HCT116 (cell line): Measurements from ENCODE around the gene ADM5. TPM values are rescaled to one million over a fixed set of nuclear protein-coding genes. Genes with fewer than 3 reads are reported as not detected.

Source experiments
- ATAC-seq: fragments of 200-7000 bp; cut with Tn5 transposase; 2 replicates; pipeline ENCODE4 v1.9.1; 2020; ENCODE audit warnings: mild to moderate bottlenecking, moderate library complexity
- BruUV-seq: library from RNA; stranded (reverse); fragments of 400-500 nt; replicated peaks from 2 replicates; lab custom pipeline; 2021; lab: Mats Ljungman, UMichigan
- CTCF ChIA-PET: fragments of 300-600 bp; sonication (Branson Sonifier 250); formaldehyde crosslinking; loops from one replicate; lab custom pipeline; 2021; ENCODE audit warnings: antibody characterized with exemption; lab: Charles Lee
- POLR2A ChIA-PET: fragments of 300-600, 350-600 bp; sonication (Branson Sonifier 250); formaldehyde crosslinking; loops from one replicate; lab custom pipeline; 2021; ENCODE audit warnings: antibody characterized with exemption; lab: Charles Lee
- RAD21 ChIA-PET, 2 experiments: fragments of 300-600 bp; sonication (Branson Sonifier 250); formaldehyde crosslinking; loops; one replicate each; lab custom pipeline; 2023; ENCODE audit warnings: low total read pairs in 2 of 2; ENCODE audit not compliant: uncharacterized antibody in 2 of 2, unreplicated experiment in 2 of 2, low non-redundant PET in 1 of 2; lab: Charles Lee
- DNase-seq: peaks from one replicate; pipeline ENCODE4 v3.0.0-alpha.2; 2010; ENCODE audit warnings: low read depth, low spot score
- H2AFZ ChIP-seq: fragments of 200-600 bp; shearing (Covaris generic), sonication (generic); 2 replicates; pipeline ENCODE4 v1.6.1; 2017; ENCODE audit warnings: low read depth, mixed run types, mixed read lengths, antibody characterized with exemption, low read length; ENCODE audit not compliant: poor library complexity, severe bottlenecking
- H3K27ac ChIP-seq: 2 replicates; pipeline ENCODE4 v1.5.1; 2012; ENCODE audit warnings: low read depth, low read length
- H3K27me3 ChIP-seq: fragments of 200-600 bp; sonication (generic); 2 replicates; pipeline ENCODE4 v1.6.1; 2016; ENCODE audit warnings: mixed run types, low read length, mixed read lengths; ENCODE audit not compliant: insufficient read depth
- H3K36me3 ChIP-seq, 2 experiments: fragments of 200-500 bp in 1 of 2; fragments of 200-600 bp in 1 of 2; sonication (Bioruptor generic) in 1 of 2; sonication (generic) in 1 of 2; 2 replicates each; pipeline versions ENCODE4 v1.5.1 to v1.6.1; 2014 to 2016; ENCODE audit warnings: low read length in 2 of 2, inconsistent platforms in 1 of 2, mixed read lengths in 1 of 2, mixed run types in 1 of 2; ENCODE audit not compliant: insufficient read depth in 2 of 2, control insufficient read depth in 1 of 2
- H3K4me1 ChIP-seq, 2 experiments: fragments of 200-600 bp in 1 of 2; sonication (generic) in 1 of 2; 2 replicates each; pipeline versions ENCODE4 v1.5.1 to v1.6.1; 2012 to 2017; ENCODE audit warnings: low read length in 2 of 2, inconsistent platforms in 1 of 2, mild to moderate bottlenecking in 1 of 2, mixed read lengths in 1 of 2, mixed run types in 1 of 2, moderate library complexity in 1 of 2; ENCODE audit not compliant: insufficient read depth in 2 of 2, control insufficient read depth in 1 of 2
- H3K4me2 ChIP-seq: fragments of 200-600 bp; sonication (generic); 2 replicates; pipeline ENCODE4 v1.6.1; 2017; ENCODE audit warnings: mixed run types, low read length, mixed read lengths
- H3K4me3 ChIP-seq, 2 experiments: fragments of 200-600 bp in 1 of 2; sonication (generic) in 1 of 2; replicated peaks in 1 of 2; 2 replicates each; pipeline ENCODE4 v1.5.1; 2011 to 2016; ENCODE audit warnings: low read length in 2 of 2, control low read depth in 1 of 2, low read depth in 1 of 2, mild to moderate bottlenecking in 1 of 2, mixed read lengths in 1 of 2, mixed run types in 1 of 2
- H3K79me2 ChIP-seq: fragments of 200-600 bp; sonication (generic); 2 replicates; pipeline ENCODE4 v1.6.1; 2017; ENCODE audit warnings: mild to moderate bottlenecking, mixed run types, low read length, moderate library complexity, mixed read lengths; ENCODE audit not compliant: insufficient read depth
- H3K9ac ChIP-seq: fragments of 200-600 bp; sonication (generic); 2 replicates; pipeline ENCODE4 v1.6.1; 2016; ENCODE audit warnings: low read length, mixed read lengths
- H3K9me2 ChIP-seq: fragments of 200-600 bp; sonication (generic), shearing (Covaris generic); 2 replicates; pipeline ENCODE4 v1.6.1; 2017; ENCODE audit warnings: mixed run types, mild to moderate bottlenecking, moderate library complexity; ENCODE audit not compliant: insufficient read depth
- H3K9me3 ChIP-seq, 2 experiments: fragments of 200-500 bp in 1 of 2; fragments of 200-600 bp in 1 of 2; sonication (Bioruptor generic) in 1 of 2; sonication (generic) in 1 of 2; 2 replicates each; pipeline ENCODE4 v1.6.1; 2014 to 2017; ENCODE audit warnings: low read length in 2 of 2, mixed read lengths in 2 of 2, inconsistent platforms in 1 of 2, low read depth in 1 of 2, mild to moderate bottlenecking in 1 of 2, mixed run types in 1 of 2, moderate library complexity in 1 of 2; ENCODE audit not compliant: control insufficient read depth in 1 of 2, insufficient read depth in 1 of 2
- H4K20me1 ChIP-seq: fragments of 200-600 bp; sonication (generic), shearing (Covaris generic); 2 replicates; pipeline ENCODE4 v1.6.1; 2017; ENCODE audit warnings: mixed run types, mild to moderate bottlenecking, moderate library complexity; ENCODE audit not compliant: insufficient read depth
- ATF3 ChIP-seq: IDR thresholded peaks from 2 replicates; pipeline ENCODE4 v1.6.1; 2012
- EZH2phosphoT487 ChIP-seq: fragments of 200-600 bp; IDR thresholded peaks from 2 replicates; pipeline ENCODE4 v1.6.1; 2018; ENCODE audit warnings: antibody characterized with exemption, borderline replicate concordance
- SRF ChIP-seq: IDR thresholded peaks from 2 replicates; pipeline ENCODE4 v1.6.1; 2012; ENCODE audit warnings: low read depth
- YY1 ChIP-seq: IDR thresholded peaks from 2 replicates; pipeline ENCODE4 v1.6.1; 2011; ENCODE audit warnings: low read length, low read depth, moderate library complexity, mild to moderate bottlenecking; ENCODE audit not compliant: insufficient replicate concordance; ENCODE audit errors: extremely low read depth
- ZBTB33 ChIP-seq: IDR thresholded peaks from 2 replicates; pipeline ENCODE4 v1.6.1; 2011; ENCODE audit warnings: mild to moderate bottlenecking, low read length, moderate library complexity; ENCODE audit not compliant: insufficient replicate concordance; ENCODE audit errors: extremely low read depth
- ZFX ChIP-seq: fragments of 450-650 bp; IDR thresholded peaks from 2 replicates; pipeline ENCODE4 v1.6.1; 2017
- ZNF274 ChIP-seq: fragments of 200-500 bp; sonication (Bioruptor generic); IDR thresholded peaks from 2 replicates; pipeline ENCODE4 v1.6.1; 2014; ENCODE audit warnings: mild to moderate bottlenecking, low read depth, low read length, inconsistent platforms
- intact Hi-C: fragments of 100-400 bp; cut with micrococcal nuclease; formaldehyde crosslinking; loops from 2 replicates; pipeline ENCODE4 v1.10.0; 2022
- total RNA-seq: library from RNA; stranded (reverse); gene quantifications from one replicate; pipeline ENCODE4 v1.2.1, GENCODE V29; 2021; ENCODE audit not compliant: unreplicated experiment

Gene ADM5
- total RNA-seq, 1 experiment from 2014 or later: 12.1 TPM

GRCh38 chr19:49678985-49679770 is 10.2 kb upstream of the ADM5 start:
- ATAC-seq (no peak), DNase-seq (no peak)
- Histone ChIP-seq H3K4me2 (peak overlapping the region; percentile 58), H2AFZ (no peak overlapping the region), H3K27ac (peak overlapping the region; percentile 24), H3K4me1 (peaks cover 30 to 42% of the 10 kb centered on the region in 2 experiments), H3K9ac (no peak overlapping the region), H3K79me2 (peaks cover 68% of the 10 kb centered on the region), H3K9me3 (no peaks in the 10 kb centered on the region), H3K9me2 (no peaks in the 10 kb centered on the region), H3K36me3 (peaks cover 19 to 32% of the 10 kb centered on the region in 2 experiments; a peak in 3 of 4 replicates), H4K20me1 (peaks cover 33% of the 10 kb centered on the region; the same call in 1 of the 2 replicates), H3K4me3 (no peak overlapping the region), H3K27me3 (no peaks in the 10 kb centered on the region)
- no TSS peak for BruUV-seq
- POLR2A ChIA-PET: interaction anchor here (0.8 to 1.4 kb wide), 2 partner anchors 37 to 133 kb away, joined by 3 to 4 read pairs; partner anchors contain the start of gene SCAF1
- TF ChIP-seq ZNF274 (no peak), ZFX (no peak), ZBTB33 (no peak), EZH2phosphoT487 (no peak), SRF (no peak), ATF3 (no peak), YY1 (no peak)
- intact Hi-C loops: loop anchor here (5.0 kb wide), 2 partner anchors 87 to 107 kb away; partner anchors contain the start of gene PRR12
- CTCF ChIA-PET: interaction anchor here (0.6 kb wide), 1 partner anchor 42 kb away, joined by 3 read pairs; no protein-coding TSS in a partner anchor
- RAD21 ChIA-PET: no interaction called here
